NCI-H345 treated with DMSO at 0.1 percent for 48 hours (cell line): ENCODE data around the gene SLC7A11.

ENCODE experiments used
- DNase-seq: peaks from one replicate; lab custom pipeline; 2025; ENCODE audit not compliant: unreplicated experiment; lab: John Stamatoyannopoulos, UW

Gene SLC7A11

DNA sequence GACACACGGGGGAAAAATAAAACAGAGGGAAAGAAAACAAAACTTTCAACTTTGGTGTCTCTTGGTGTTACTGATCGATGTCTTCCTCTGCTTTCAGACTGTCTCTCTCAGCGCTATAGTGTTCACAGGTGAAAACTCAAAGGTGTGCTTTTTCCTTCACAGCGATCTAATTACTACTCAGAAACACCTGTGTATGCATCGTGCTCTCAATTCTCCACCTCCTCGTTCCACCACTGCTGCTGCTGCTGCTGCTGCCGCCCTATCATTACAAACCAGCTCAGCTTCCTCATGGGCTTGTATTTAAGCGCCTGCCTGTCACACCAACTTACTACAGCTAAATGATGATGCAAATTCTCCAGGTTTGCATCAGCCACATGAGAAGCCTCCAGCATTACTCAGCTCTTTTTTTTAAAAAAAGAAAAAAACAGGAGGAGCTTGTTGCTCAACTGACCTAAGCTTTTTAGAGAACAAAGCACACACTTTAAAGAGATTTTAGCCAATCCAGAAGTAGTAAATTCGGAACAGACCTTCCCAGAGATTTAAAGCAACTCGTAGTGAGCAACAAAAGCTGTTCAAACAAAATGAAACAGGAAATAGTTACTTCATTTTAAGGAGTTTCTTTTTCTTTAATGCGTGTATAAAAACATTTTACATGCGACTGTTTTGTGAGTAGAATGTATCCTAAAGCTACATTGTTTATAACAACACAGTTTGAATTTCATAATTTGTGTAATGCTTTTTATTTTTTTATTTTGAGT is at the start of gene SLC7A11:
Gene SLC7A11, minus strand, starts transcription at position 274 of the 758 bp plus-strand sequence. CDS start 280 bp downstream, outside the sequence.
- DNase-seq = peak; percentile 74

GRCh38 chr4:138291431-138291830 is 49.3 kb upstream of the SLC7A11 start:
- no peak for DNase-seq

DNA sequence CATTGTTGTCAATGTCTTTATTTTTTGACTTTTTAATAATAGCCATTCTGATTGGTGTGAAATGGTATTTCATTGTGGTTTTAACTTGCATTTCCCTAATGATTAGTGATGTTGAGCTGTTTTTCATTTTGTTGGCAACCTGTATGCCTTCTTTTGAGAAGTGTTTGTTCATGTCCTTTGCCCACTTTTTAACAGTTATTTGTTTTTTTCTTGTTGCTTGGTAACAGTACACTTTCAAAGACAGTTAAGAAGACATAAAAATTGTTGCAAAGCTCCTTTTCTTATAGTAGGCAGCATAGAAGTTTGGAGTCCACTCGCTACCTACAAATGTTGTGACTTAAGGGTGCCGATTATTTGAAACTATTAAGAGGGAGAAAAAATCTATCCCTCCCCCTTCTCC is 48.7 kb upstream of the SLC7A11 start:
- DNase-seq = no peak

- DNase-seq = no peak
Observed at GRCh38 chr4:138279286-138279685, 37.1 kb upstream of the SLC7A11 start.

DNA sequence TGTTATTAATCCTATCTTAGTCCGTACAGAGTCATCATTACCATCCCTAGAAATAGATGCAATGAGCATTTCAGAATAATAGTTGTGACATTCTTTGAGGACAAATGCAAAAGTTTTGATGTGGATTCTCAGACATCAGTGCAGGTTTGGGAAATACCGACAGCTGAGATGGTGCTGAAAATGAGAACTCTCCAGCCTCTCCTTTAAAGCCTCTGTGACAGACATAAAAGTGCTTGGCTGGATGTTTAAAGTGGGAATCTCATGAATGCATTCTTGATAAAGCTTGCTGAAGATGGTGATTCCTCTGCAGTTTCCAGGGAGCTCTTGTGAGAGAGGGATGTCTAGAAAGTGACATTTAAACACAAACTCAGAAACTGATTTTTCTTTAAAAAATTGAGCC is 35.0 kb upstream of the SLC7A11 start:
- DNase-seq = no peak

DNA sequence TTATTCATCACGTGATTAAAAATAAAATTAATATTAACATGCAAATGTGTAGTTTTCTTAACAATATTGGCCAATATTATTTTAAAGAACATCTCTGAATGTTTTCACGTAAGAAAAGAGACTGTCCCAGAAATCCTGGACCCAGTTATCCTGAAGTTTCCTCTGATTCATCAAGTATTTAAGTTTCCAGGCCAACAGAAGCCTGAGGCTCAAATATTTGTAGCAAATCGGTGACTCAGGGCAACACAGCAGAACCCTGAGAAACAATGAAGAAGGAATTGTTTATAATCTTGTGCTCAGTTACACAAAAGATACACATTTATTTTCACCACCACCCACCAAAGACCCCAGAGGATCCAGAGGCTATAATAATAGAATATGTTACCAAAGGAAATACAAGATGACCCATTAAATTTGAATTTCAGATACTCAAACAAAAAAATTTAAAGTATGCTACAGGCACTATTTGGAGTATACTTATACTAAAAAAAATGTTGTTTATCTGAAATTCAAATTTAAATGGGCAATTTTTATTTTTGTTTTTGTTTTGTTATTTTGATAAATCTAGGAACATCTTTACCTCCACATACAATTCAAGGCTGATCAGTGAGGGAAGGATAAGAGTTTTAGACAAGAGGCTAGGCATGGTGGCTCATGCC is 33.9 kb upstream of the SLC7A11 start:
- DNase-seq = no peak

DNA sequence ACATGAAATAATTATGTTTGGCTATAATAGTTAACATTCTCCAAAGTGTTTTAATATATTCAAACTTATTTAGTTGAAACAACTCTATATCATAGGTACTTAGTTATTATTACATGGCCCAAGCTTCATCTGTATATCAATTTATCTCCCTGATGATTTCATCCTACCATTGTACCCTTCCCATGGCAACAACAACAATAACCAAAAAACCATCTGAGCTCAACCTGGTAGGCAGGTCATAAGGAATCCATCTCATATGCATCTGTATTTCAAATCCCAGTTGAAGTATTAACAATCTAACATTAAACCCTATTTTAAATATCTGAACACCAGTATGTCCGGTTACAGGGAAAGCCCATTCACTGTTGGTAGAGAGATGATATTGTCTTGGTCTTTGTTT is 33.1 kb upstream of the SLC7A11 start:
- DNase-seq = no peak

DNA sequence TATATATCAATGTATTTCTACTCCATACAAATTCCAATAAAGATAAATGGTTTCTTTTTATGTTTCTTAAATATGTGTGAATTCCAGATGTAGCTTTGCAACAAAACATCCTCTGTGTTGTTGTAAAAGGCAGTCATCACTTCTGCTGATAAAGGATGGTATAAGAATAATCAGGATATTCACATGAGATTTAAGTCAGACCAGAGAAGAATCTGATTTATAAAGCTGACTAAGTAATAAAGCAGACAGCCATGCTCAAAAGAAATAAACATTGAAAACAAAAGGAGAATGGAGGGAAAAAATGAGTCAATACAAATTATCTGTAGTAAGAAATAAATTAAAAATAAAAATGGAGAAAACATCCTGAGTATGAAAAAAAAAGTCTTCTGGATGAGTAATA is 27.0 kb upstream of the SLC7A11 start:
- DNase-seq = no peak

DNA sequence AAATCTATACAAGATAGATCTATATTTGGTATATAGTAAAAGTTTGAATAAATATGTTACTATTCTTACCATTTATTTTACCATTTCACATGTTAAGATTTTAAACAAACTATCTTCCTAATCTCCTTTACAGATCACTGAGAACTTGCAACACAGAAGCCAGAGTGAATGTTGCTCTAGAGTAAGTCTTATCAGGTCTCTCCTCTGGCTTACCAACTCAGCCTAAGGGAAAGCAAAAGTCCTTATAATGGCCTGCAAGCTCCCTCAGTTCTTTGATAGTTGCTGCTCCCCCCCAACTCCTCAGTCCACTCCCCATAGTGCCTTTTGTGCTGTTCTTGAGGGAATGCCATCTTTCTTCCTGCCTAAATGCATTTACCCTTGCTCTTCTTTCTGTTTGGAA is 25.7 kb upstream of the SLC7A11 start:
- DNase-seq = no peak

GRCh38 chr4:138266948-138267347 is 24.8 kb upstream of the SLC7A11 start:
- no peak for DNase-seq

DNA sequence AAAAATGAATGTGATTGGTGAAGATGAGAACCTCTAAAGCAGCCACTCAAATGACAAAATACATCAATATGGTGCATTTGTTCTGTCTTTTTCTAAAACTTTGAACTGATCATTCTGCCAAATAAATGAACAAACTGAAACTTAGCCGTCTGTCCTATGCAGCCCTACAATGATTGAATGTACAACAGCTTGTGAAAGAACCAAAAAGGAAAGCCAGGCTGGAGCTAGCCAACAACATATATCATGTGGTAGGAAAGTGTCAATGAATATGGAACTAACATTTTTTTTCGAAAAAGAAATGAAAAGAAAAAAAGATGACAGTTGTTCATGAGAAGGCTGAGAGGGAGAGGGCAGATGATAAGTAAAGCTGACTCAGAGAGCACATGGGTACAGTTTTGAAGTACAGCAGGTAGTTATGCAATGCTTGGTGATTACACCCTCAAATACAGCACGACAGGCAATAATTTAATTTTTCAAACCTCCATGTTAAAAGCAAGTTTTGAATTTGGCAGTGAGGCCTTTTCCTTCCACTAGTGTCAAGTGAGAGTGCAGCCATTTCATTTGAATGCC is 21.2 kb upstream of the SLC7A11 start:
- no peak for DNase-seq

- DNase-seq = no peak
Observed at GRCh38 chr4:138262469-138262868, 20.3 kb upstream of the SLC7A11 start.

GRCh38 chr4:138262030-138262429 is 19.9 kb upstream of the SLC7A11 start:
- DNase-seq = no peak

GRCh38 chr4:138259824-138260223 is 17.7 kb upstream of the SLC7A11 start:
- DNase-seq = no peak

DNA sequence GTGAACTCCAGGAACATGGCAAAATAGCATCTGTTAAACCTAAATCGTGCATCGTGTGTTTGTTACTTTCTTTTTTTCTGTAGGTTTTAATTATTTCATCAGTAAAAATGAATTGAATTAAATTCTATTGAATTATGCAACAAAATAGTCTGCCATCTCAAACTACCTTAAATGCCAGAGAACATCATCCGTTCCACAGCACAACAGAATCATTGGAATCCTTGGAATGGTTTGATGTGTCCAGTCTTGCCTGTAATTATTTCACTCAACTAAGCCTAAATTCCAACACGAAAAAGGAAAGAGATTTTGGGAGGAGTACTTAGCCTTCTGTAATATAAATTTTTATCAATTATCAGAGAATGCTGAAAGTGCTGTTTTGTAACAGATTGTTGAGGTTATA is 17.1 kb upstream of the SLC7A11 start:
- DNase-seq = no peak

DNA sequence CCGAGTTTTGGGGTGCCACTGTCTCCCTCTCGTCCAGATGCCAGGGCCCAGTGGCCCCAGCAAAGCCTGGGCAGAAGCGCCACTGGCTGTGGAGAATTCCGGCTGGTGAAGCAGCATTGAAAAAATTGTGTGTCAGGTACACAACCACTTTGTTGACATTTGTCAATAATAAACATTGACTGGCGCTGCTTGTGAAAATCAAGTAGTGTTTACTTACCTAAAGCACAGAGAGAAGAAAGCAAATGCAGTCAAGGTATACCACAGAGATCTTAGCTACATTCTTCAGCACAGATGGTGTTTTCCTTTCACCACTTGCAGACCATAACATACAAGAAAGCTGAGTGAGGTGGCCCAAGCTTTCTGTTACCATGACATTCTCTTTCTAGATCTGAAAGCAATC is 14.5 kb upstream of the SLC7A11 start:
- no peak for DNase-seq

- no peak for DNase-seq
Observed at GRCh38 chr4:138255917-138256597, 13.9 kb upstream of the SLC7A11 start.

GRCh38 chr4:138252551-138252950 is 10.4 kb upstream of the SLC7A11 start:
- no peak for DNase-seq

DNA sequence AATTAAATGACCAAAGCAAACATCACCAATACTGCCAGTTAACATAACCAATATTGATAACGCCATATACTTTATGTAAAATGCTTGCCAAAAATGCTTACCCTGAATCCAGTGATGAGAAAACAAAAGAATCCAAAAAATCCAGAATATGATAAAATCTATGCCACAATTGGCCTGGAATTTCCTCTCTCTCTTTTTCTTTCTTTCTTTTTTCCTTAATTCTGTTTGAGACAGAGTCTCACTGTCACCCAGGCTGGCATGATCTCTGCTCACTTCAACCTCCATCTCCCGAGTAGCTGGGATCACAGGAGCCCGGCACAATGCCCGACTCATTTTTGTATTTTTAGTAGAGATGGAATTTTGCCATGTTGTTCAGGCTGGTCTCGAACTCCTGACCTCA is 9.8 kb upstream of the SLC7A11 start:
- DNase-seq = no peak

- no peak for DNase-seq
Observed at GRCh38 chr4:138249132-138249531, 7.0 kb upstream of the SLC7A11 start.

DNA sequence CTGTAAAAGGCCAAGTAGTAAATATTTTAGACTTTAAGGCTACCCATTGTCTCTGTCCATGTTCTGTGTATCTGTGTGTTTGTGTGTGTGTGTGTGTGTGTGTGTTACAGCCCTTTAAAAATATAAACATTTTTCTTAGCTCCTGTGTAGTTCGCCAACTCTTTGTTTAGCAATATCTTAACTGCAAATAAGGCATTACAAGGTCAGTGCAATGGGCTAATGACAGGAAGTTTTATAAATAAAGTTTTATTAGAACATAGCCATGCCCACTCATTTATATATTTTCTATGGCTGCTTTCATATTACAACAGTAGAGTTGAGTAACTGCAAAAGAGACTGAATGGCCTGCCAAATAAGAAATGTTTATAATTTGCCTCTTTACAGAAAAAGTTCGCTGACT is 5.9 kb upstream of the SLC7A11 start:
- no peak for DNase-seq

GRCh38 chr4:138247643-138248042 is 5.5 kb upstream of the SLC7A11 start:
- DNase-seq = no peak
